BLaER1 (cell line): ENCODE measurements around the gene BAZ1A.
A peak's percentile ranks its signal among the peaks of the same experiment; 100 is the strongest.

ENCODE experiments used
- H3K27ac ChIP-seq: shearing (Covaris generic); formaldehyde crosslinking; 2 replicates; pipeline ENCODE4 v1.8.1; 2022
- H3K27me3 ChIP-seq: shearing (Covaris generic); formaldehyde crosslinking; 2 replicates; pipeline ENCODE4 v1.8.1; 2022
- H3K36me3 ChIP-seq: shearing (Covaris generic); formaldehyde crosslinking; 2 replicates; pipeline ENCODE4 v1.8.1; 2022
- H3K4me1 ChIP-seq: shearing (Covaris generic); formaldehyde crosslinking; 2 replicates; pipeline ENCODE4 v1.8.1; 2022
- H3K4me2 ChIP-seq: shearing (Covaris generic); formaldehyde crosslinking; 2 replicates; pipeline ENCODE4 v1.8.1; 2022
- H3K4me3 ChIP-seq: shearing (Covaris generic); formaldehyde crosslinking; 2 replicates; pipeline ENCODE4 v1.8.1; 2022
- H3K9ac ChIP-seq: shearing (Covaris generic); formaldehyde crosslinking; 2 replicates; pipeline ENCODE4 v1.8.1; 2022
- H3K9me3 ChIP-seq: shearing (Covaris generic); formaldehyde crosslinking; 2 replicates; pipeline ENCODE4 v1.8.1; 2022
- H4K20me1 ChIP-seq: shearing (Covaris generic); formaldehyde crosslinking; 2 replicates; pipeline ENCODE4 v1.8.1; 2022
- Cebpa-rat ChIP-seq: shearing (Covaris generic); IDR thresholded peaks from 2 replicates; pipeline ENCODE4 v1.8.1; 2022

BAZ1A gene

DNA sequence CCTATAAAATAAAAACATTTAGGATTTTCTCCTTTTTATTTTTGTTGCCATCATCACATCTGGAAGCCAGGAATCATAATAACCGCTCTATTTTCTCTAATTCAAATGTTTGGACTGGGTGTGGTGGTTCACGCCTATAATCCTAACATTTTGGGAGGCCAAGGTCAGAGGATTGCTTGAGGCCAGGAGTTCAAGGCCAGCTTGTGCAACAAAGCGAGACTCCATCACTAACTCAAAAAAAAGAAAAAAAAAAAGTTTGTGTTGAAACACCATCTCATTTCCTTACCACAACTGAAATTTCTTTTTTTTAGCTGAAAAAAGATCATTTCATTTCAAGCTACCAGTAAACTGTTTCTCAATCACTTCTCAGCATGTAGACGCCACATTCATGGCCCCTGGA lies 8.8 kb upstream of the BAZ1A start:
- Histone ChIP-seq H3K27me3 (no peaks in the 10 kb centered on the region), H3K27ac (no peak overlapping the region), H4K20me1 (no peaks in the 10 kb centered on the region), H3K9ac (no peak overlapping the region), H3K4me1 (peaks cover 8% of the 10 kb centered on the region; the same call in 1 of the 2 replicates), H3K4me2 (no peak overlapping the region), H3K4me3 (no peak overlapping the region), H3K9me3 (no peaks in the 10 kb centered on the region), H3K36me3 (no peaks in the 10 kb centered on the region)
- TF ChIP-seq Cebpa-rat = no peak

DNA sequence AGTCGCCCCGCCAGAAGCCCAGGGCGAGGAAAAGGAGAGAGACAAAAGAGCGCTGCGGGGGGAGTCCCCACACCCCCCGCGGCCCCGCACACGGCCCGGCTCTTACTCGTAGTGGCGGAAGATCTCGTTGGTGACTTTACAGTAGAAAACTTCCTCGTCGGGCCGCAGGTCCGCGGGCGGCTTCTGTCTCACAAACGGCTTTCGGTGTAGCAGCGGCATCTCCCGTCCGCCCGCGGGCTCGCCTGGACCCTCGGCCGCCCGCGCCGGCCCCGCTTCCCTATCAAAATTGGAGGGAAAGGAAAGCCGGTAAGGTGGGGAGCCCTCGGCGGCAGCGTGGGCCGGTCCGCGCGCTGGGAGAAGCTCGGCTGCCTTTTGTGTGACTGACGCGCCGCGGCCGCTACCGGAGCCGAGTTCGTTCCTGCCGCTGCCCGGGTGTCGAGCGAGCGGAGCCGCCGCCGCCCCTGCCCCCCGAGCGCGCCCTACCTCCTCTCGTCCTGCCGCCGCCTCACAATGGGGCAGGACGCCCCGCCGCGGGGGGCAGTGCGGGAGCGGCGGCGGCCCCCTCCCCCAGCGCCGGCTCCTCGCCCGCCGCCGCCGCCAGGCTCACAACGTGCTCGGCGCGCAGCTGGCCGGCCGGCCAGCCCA lies 652 bp downstream of the BAZ1A start:
- peak overlapping the region; percentile 88 for H3K4me3 ChIP-seq
- peaks cover 28% of the 10 kb centered on the region for H3K36me3 ChIP-seq
- H3K9me3 ChIP-seq = no peaks in the 10 kb centered on the region
- peaks cover 37% of the 10 kb centered on the region for H4K20me1 ChIP-seq
- peak overlapping the region; percentile 98 for H3K9ac ChIP-seq
- no peak for TF ChIP-seq Cebpa-rat
- H3K4me2 ChIP-seq = peak overlapping the region; percentile 90
- H3K27ac ChIP-seq = peak overlapping the region; percentile 99
- peaks cover 45% of the 10 kb centered on the region for H3K4me1 ChIP-seq
- no peaks in the 10 kb centered on the region for H3K27me3 ChIP-seq

DNA sequence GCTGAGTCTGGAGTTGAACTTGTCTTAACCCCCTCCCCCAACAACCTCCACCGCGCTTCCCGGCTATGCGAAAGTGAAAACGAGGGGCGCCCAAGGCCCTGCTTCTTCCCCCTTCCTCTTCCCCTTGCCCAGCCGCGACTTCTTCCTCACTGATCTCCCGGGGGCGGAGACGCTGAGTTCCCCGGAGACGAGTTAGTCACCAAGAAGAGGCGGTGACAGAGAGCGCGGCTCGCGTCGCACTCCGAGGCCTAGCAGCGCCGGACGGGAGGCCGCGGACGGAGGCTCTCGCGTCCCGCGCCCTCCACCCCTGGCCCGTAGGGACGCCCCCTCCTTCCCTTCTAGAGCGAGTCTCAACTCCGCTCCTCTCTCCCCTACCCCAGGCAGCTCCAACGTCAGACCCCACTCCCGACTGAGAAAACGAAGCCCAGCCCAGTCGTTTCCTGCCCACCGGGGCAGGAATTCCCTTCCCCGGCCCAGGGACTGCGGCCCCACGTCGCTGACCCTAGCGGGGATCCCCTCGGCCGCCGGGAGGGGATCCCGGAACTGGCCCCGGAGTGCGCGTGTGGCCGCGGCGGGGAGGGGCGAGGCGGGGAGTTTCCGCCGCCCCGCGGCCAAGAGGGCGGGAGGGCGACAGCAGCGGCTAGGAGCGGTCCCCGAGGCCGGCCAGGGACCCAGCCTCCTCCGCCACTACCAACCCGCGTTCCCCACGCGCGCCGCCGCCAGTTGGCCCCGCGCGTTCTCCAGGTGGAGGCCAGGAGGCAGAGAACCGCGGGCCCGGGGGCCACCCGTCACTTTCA lies 1.4 kb downstream of the BAZ1A start:
- H3K4me3 ChIP-seq = peak overlapping the region; percentile 88
- no peaks in the 10 kb centered on the region for H3K27me3 ChIP-seq
- H3K36me3 ChIP-seq = peaks cover 36% of the 10 kb centered on the region
- H3K4me2 ChIP-seq = peak overlapping the region; percentile 90
- peaks cover 44% of the 10 kb centered on the region for H4K20me1 ChIP-seq
- no peak for TF ChIP-seq Cebpa-rat
- peak overlapping the region; percentile 99 for H3K27ac ChIP-seq
- H3K9ac ChIP-seq = peak overlapping the region; percentile 98
- H3K9me3 ChIP-seq = no peaks in the 10 kb centered on the region
- H3K4me1 ChIP-seq = peaks cover 47% of the 10 kb centered on the region

DNA sequence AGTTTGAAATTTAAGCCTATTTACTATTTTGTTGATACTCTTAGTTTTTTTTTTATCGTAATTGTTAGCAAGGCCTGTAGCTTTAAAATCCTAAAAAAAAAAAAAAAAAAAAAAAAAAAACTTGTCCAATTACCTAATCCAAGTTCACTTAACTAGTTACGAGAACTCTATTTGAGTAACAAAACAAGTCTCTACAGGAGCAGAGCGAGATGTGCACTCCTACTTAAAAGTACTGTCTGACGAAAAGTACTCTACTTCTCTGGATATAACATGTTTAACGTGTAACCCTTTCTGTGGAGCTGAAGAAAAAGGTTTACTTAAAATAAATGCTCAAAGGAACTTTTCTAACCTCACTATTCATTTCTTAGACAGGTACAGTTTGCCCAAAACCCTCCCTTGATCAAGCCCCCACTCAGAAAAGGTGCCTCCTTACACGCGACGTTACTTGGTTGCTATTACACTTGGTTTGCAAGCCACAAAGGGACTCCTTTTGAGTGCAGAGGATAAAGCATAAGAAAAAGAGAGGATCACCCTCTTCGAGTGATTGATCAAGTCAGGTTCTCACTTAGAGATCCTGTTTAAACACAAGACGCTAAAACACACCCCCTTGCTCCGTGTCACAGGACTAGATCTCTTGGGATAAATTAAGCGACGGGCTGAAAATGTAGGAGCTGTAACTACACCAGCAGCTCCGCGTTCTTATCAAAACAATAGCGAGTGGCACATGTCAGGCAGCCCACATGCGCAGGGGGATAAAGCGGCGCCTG lies 2.2 kb downstream of the BAZ1A start:
- peaks cover 53% of the 10 kb centered on the region for H3K4me1 ChIP-seq
- H3K9ac ChIP-seq = peak overlapping the region; percentile 98
- H3K27me3 ChIP-seq = no peaks in the 10 kb centered on the region
- H3K4me2 ChIP-seq = peak overlapping the region; percentile 90
- peaks cover 52% of the 10 kb centered on the region for H4K20me1 ChIP-seq
- TF ChIP-seq Cebpa-rat = no peak
- peak overlapping the region; percentile 99 for H3K27ac ChIP-seq
- H3K9me3 ChIP-seq = no peaks in the 10 kb centered on the region
- peaks cover 42% of the 10 kb centered on the region for H3K36me3 ChIP-seq
- H3K4me3 ChIP-seq = peak overlapping the region; percentile 88

DNA sequence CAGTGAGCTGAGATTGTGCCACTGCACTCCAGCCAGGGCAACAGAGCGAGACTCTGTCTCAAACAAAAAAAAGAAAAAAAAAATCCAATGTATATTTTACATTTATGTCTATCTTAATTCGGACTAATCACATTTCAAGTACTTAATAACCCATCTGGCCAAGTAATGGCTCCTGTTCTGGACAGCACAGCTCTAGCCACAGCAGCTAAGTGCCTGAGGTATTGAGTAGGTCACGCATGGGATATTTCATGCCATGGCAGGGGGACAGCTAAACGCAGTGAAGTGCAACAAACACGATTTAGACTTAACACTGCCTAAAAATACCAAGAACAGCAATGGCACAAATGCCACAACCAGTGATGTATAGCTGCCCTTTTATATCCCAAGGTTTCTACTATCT lies 8.0 kb downstream of the BAZ1A start:
- Histone ChIP-seq H3K4me2 (peak overlapping the region; percentile 58), H3K9me3 (no peaks in the 10 kb centered on the region), H3K4me1 (peaks cover 44% of the 10 kb centered on the region), H3K36me3 (peaks cover 77% of the 10 kb centered on the region), H3K4me3 (no peak overlapping the region), H3K9ac (no peak overlapping the region), H3K27me3 (no peaks in the 10 kb centered on the region), H4K20me1 (peaks cover 100% of the 10 kb centered on the region), H3K27ac (no peak overlapping the region)
- no peak for TF ChIP-seq Cebpa-rat

DNA sequence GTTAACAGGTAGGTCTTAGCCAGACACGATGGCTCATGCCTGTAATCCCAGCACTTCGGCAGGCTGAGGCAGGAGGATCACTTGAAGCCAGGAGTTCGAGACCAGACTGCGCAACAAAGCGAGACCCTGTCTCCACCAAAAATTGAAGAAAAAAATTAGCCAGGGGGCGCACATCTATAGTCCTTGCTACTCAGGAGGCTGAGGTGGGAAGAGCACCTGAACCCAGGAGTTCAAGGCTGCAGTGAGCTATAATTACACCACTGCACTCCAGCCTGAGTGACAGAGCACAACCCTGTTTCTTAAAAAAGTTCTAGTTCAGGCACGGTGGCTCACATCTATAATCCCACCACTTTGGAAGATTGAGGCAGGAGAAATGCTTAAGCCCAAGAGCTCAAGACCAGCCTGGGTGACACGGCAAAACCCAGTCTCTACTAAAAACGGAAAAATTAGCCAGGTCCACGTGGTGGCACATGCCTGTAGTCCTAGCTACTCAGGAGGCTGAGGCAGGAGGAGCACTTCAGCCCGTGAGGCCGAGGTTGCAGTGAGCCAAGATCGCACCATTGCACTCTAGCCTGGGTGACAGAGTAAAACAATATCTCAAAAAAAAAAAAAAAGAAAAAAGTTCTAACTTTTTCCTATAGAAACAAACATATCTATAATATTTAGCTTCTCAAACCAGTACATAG lies 9.1 kb downstream of the BAZ1A start:
- no peak overlapping the region for H3K9ac ChIP-seq
- no peak overlapping the region for H3K4me2 ChIP-seq
- TF ChIP-seq Cebpa-rat = no peak
- peaks cover 77% of the 10 kb centered on the region for H3K36me3 ChIP-seq
- no peak overlapping the region for H3K27ac ChIP-seq
- peaks cover 100% of the 10 kb centered on the region for H4K20me1 ChIP-seq
- no peak overlapping the region for H3K4me3 ChIP-seq
- H3K27me3 ChIP-seq = no peaks in the 10 kb centered on the region
- H3K9me3 ChIP-seq = no peaks in the 10 kb centered on the region
- peaks cover 33% of the 10 kb centered on the region for H3K4me1 ChIP-seq

DNA sequence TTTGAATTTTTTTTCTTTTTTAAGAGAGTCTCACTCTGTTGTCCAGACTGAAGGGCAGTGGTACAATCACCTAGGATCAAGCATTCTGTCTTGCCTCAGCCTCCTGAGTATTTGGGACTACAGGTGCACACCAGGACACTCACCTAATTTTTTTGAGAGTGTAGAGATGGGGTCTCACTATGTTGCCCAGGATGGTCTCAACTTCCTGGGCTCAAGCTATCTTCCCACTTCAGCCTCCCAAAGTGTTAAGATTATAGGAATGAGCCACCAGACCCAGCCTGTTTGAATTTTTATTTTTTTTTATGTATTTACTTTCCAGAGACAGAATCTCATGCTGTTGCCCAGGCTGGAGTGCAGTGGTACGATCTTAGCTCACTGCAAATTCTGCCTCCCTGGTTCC lies 11.3 kb downstream of the BAZ1A start:
- no peak for TF ChIP-seq Cebpa-rat
- peaks cover 77% of the 10 kb centered on the region for H3K36me3 ChIP-seq

DNA sequence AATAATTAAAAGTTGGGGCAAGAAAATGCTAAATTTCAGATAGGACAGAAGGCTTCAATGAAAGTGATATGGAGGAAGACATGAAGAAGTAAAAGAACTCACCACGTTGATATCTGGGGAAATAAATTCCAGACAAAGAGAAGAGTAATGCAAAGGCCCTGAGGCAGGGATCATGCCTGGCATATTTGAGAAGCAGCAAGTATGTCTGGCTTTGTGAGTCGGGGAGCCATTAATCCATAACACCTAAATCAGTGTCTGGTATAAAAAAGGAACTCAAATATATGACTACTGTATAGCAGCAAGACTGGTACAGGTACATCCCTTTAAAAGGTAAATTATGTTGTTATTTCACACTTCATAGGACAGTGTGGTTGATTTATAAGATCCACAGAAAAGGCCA lies 16.4 kb downstream of the BAZ1A start:
- H3K27me3 ChIP-seq = no peaks in the 10 kb centered on the region
- no peak overlapping the region for H3K27ac ChIP-seq
- no peak overlapping the region for H3K9ac ChIP-seq
- no peak for TF ChIP-seq Cebpa-rat
- H3K4me1 ChIP-seq = peaks cover 8% of the 10 kb centered on the region; the same call in 1 of the 2 replicates
- no peak overlapping the region for H3K4me3 ChIP-seq
- H3K4me2 ChIP-seq = no peak overlapping the region
- H3K9me3 ChIP-seq = no peaks in the 10 kb centered on the region
- peaks cover 84% of the 10 kb centered on the region for H3K36me3 ChIP-seq
- H4K20me1 ChIP-seq = peaks cover 98% of the 10 kb centered on the region

More for the DNA sequence above, 11.3 kb downstream of the BAZ1A start:
- Histone ChIP-seq H3K4me1 (peaks cover 18% of the 10 kb centered on the region), H3K9ac (no peak overlapping the region), H3K27ac (no peak overlapping the region), H3K9me3 (no peaks in the 10 kb centered on the region), H3K4me2 (no peak overlapping the region), H3K27me3 (no peaks in the 10 kb centered on the region), H3K4me3 (no peak overlapping the region), H4K20me1 (peaks cover 100% of the 10 kb centered on the region)

DNA sequence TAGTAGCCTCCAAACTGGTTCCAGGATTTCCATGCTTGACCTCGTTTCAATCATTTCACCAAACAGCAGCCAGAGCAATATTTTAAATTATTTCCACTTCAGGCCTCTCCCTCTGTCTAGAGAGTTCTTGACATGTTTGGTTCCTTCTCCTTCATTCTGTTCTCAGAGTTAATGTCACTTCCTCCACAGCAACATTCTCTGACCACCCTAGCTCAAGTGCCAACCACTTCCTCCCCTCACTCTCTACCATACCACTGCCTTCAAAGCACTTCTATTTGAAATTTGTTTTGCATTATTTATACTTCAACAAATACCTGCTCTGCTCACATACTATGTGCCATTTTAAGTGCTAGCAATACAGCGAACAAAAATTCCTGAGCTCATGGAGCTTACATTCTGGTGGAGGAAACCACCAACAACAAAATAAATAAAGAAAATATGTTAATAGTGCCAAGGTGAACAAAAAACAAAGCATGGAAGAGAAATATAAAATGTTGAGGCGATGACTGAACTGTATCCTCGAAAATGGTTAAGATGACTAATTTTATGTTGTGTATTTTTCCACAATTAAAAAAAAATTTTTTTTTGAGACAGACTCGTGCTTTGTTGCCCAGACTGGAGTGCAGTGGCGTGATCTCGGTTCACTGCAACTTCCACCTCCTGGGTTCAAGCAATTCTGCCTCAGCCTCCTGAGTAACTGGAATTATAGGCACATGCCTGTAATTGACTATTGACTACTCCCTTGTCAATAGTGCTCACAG lies 17.3 kb downstream of the BAZ1A start:
- no peak overlapping the region for H3K9ac ChIP-seq
- no peak overlapping the region for H3K4me3 ChIP-seq
- H3K36me3 ChIP-seq = peaks cover 92% of the 10 kb centered on the region
- no peak overlapping the region for H3K27ac ChIP-seq
- no peaks in the 10 kb centered on the region for H3K27me3 ChIP-seq
- H3K9me3 ChIP-seq = no peaks in the 10 kb centered on the region
- H3K4me1 ChIP-seq = peaks cover 8% of the 10 kb centered on the region; the same call in 1 of the 2 replicates
- H4K20me1 ChIP-seq = peaks cover 98% of the 10 kb centered on the region
- H3K4me2 ChIP-seq = peak overlapping the region; percentile 9; the same call in 1 of the 2 replicates
- TF ChIP-seq Cebpa-rat = no peak
